Testis (tissue), 3 donors: Measurements from ENCODE around the gene IQSEC3. TPM values are rescaled to one million over a fixed set of nuclear protein-coding genes. Genes with fewer than 3 reads are reported as not detected.

Experiments
- DNase-seq: peaks from one replicate; pipeline ENCODE4 v3.0.0-alpha.2; 2019
- H3K27ac ChIP-seq, 2 donors: fragments of 200-600 bp; sonication (generic); one replicate each; pipeline ENCODE4 v1.5.1; 2019
- H3K27me3 ChIP-seq: fragments of 200-600 bp; sonication (generic); one replicate; pipeline ENCODE4 v1.5.1; 2019
- H3K36me3 ChIP-seq: fragments of 200-600 bp; sonication (generic); one replicate; pipeline ENCODE4 v1.5.1; 2017; ENCODE audit warnings: low read depth; ENCODE audit errors: missing control alignments
- H3K4me1 ChIP-seq: fragments of 200-600 bp; sonication (generic); one replicate; pipeline ENCODE4 v1.5.1; 2019
- H3K4me3 ChIP-seq, 2 donors: fragments of 200-600 bp; sonication (generic); one replicate each; pipeline ENCODE4 v1.5.1; 2017 to 2019
- H3K9me3 ChIP-seq: fragments of 200-600 bp; sonication (generic); one replicate; pipeline ENCODE4 v1.5.1; 2017
- POLR2A ChIP-seq: fragments of 450-650 bp; IDR thresholded peaks from one replicate; pipeline ENCODE4 v1.6.1; 2017; ENCODE audit warnings: antibody characterized with exemption, mild to moderate bottlenecking, moderate library complexity
- WGBS, 2 donors: methylation state at CpG; one replicate each; pipeline ENCODE4 v1.1.5; 2018; 5-methylcytosine and 5-hydroxymethylcytosine counted together
- intact Hi-C: fragments of 100-400 bp; cut with DNase I; formaldehyde crosslinking; loops from one replicate; pipeline ENCODE4 v1.15.1; 2023; ENCODE audit warnings: low total_unique reads
- polyA plus RNA-seq: library from polyadenylated mRNA; stranded (reverse); fragments of 350-450 nt; fragmentation: Illumina TruSeq; extraction: RNeasy Lipid Tissue Mini Kit (QIAGEN cat#74804); gene quantifications from one replicate; pipeline ENCODE4 v1.2.3, GENCODE V29; 2014; ENCODE audit warnings: low read depth, low replicate concordance; ENCODE audit not compliant: insufficient read depth
- total RNA-seq, 2 donors: library from RNA; depleted of rRNA; stranded (reverse); fragments of >200 nt; gene quantifications; one replicate each; pipeline ENCODE4 v1.2.3, GENCODE V29; 2016
- TF ChIP-seq, protein P1 (sequence below), 3 experiments: fragments of 450-650 bp in 2 of 3; fragments of 200-600 bp in 1 of 3; sonication (generic) in 1 of 3; IDR thresholded peaks; one replicate each; pipeline ENCODE4 v1.5.1; 2016 to 2019; ENCODE audit warnings: antibody characterized with exemption in 3 of 3, mild to moderate bottlenecking in 2 of 3, moderate library complexity in 1 of 3

Gene IQSEC3
- total and polyA plus RNA-seq, 3 donors from 2014 or later = 3.9 to 12.2 (median 4.5) TPM

DNA sequence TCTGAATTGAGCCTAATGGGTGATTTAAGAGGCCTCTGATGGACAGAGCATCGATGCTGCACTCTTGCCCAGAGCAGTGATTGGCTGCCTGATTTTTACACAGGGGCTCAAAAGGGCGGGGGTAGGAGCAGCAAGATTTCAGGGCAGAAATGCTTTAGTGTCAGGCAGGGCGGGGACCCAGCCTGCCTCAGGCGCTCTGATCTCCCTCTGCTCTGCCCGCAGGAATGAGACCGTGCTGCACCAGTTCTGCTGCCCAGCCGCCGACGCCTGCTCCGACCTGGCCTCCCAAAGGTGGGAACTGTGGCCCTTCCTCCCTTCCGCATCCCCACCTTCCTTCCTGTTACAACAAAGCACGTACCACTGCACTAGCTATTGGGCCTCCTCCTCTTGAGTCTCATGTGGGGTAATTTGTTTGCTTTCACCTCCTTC lies 32.4 kb downstream of the IQSEC3 start:
- no peak for TF ChIP-seq POLR2A
- TF ChIP-seq, protein P1, sequence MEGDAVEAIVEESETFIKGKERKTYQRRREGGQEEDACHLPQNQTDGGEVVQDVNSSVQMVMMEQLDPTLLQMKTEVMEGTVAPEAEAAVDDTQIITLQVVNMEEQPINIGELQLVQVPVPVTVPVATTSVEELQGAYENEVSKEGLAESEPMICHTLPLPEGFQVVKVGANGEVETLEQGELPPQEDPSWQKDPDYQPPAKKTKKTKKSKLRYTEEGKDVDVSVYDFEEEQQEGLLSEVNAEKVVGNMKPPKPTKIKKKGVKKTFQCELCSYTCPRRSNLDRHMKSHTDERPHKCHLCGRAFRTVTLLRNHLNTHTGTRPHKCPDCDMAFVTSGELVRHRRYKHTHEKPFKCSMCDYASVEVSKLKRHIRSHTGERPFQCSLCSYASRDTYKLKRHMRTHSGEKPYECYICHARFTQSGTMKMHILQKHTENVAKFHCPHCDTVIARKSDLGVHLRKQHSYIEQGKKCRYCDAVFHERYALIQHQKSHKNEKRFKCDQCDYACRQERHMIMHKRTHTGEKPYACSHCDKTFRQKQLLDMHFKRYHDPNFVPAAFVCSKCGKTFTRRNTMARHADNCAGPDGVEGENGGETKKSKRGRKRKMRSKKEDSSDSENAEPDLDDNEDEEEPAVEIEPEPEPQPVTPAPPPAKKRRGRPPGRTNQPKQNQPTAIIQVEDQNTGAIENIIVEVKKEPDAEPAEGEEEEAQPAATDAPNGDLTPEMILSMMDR (IDR thresholded peaks at IDR 0.05) = no peak
- Histone ChIP-seq H3K4me3 (no peak overlapping the region), H3K36me3 (no peaks in the 10 kb centered on the region), H3K27ac (no peak overlapping the region), H3K9me3 (no peaks in the 10 kb centered on the region), H3K4me1 (no peaks in the 10 kb centered on the region), H3K27me3 (no peaks in the 10 kb centered on the region)
- DNase-seq = no peak
- WGBS, 2 donors = 65% methylated on average over 10 to 12 of the region's 12 CpGs
- intact Hi-C loops = no loop called here

DNA sequence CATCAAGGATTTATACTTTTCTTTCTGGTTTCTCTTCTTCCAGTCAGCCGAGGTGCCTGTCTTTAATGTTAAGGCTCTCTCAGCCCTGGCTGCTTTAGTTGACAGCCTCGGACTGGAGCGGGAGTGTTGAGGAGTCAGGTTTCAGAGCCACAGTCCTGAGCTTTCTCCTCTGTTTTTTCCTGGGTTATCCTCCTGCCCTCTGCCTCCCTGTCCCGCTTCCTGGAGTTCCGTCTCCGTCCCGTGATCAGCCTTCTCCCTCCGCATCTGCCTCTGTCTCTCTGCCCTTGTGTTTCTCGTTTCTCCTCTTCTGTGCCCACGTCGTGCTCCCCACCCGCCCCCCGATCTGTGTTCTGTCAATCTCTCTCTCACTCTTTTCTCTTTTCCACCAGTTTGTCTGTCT lies 33.0 kb downstream of the IQSEC3 start:
- Histone ChIP-seq H3K36me3 (no peaks in the 10 kb centered on the region), H3K27me3 (no peaks in the 10 kb centered on the region), H3K9me3 (no peaks in the 10 kb centered on the region), H3K4me3 (no peak overlapping the region), H3K27ac (no peak overlapping the region), H3K4me1 (no peaks in the 10 kb centered on the region)
- 45 to 55% methylated on average over 13 of the region's 13 CpGs for WGBS, 2 donors
- no peak for DNase-seq
- intact Hi-C loops = no loop called here
- TF ChIP-seq, protein P1 (IDR thresholded peaks at IDR 0.05) = no peak
- TF ChIP-seq POLR2A = no peak

DNA sequence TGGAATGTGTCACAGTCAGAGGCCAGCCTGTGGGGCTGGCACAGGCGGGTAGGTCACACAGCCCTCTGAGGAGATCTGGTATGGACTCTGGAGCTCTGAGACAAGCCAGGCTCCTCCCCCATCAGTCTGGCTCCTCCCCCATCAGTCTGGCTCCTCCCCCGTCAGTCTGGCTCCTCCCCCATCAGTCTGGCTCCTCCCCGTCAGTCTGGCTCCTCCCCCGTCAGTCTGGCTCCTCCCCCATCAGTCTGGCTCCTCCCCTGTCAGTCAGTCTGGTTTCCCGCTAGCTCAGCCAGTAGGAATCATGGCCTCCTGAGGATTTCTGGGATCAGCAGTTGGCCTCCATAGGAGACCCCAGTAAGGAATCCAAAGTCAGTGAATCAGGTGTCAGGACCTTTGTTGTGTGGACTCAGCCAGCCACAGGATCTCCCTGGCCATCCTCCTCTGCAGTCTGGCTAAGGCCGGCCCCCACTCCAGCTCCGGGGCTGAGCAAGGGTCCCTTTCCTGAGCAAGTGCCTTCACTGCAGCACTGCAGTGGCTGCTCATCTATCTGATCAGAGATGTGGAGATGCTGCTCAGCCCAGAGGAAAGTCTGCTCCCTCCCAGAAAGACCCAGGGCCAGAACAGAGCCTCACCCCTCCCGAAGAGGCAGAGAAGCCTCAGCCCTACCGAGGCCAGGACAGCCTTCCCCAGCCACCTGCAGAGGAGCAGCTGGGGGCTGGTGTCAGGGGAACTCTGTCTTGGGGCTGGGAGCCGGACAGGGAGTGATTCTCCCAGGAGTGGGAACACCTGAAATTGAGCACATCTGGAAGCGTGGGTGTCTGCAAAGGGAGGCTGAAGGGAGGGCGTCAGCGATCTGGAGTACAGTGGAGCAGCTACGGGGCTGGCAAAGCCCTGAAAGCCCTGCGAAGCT lies 35.7 kb downstream of the IQSEC3 start:
- Histone ChIP-seq H3K4me3 (no peak overlapping the region), H3K9me3 (no peaks in the 10 kb centered on the region), H3K36me3 (no peaks in the 10 kb centered on the region), H3K4me1 (no peaks in the 10 kb centered on the region), H3K27me3 (no peaks in the 10 kb centered on the region), H3K27ac (no peak overlapping the region)
- 32 to 55% methylated on average over 13 to 15 of the region's 15 CpGs for WGBS, 2 donors
- DNase-seq = no peak
- TF ChIP-seq, protein P1 (IDR thresholded peaks at IDR 0.05) = no peak
- TF ChIP-seq POLR2A = no peak
- intact Hi-C loops = no loop called here

DNA sequence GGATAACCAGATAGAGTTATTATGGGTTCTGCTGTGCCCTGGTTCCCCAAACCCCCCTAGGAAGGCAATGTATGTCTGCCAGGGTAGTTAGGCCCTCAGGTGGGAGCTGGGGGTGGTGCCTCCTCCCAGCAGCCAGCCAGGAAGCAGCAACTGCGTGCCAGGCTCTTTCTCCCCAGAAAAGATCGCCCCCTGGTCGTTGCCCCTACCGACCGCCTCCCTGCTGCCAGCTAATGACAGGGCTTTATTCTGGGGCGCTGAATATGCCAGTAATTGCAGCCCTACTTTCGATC lies 36.3 kb downstream of the IQSEC3 start:
- 20 to 44% methylated on average over 1 to 7 of the region's 7 CpGs for WGBS, 2 donors
- Histone ChIP-seq H3K4me3 (no peak overlapping the region), H3K27ac (no peak overlapping the region), H3K36me3 (no peaks in the 10 kb centered on the region), H3K27me3 (no peaks in the 10 kb centered on the region), H3K4me1 (no peaks in the 10 kb centered on the region), H3K9me3 (no peaks in the 10 kb centered on the region)
- intact Hi-C loops = no loop called here
- DNase-seq = no peak
- TF ChIP-seq POLR2A = no peak
- TF ChIP-seq, protein P1 (IDR thresholded peaks at IDR 0.05) = no peak
